Natural killer cell treated with Interleukin-12 subunit alpha and Interleukin-12 subunit beta and Interleukin-15 and Interleukin-18, amount 100 ng/mL, for 72 hours (primary cell): ENCODE results near the gene FNIP1. TPM values are rescaled to one million over a fixed set of nuclear protein-coding genes. Genes with fewer than 3 reads are reported as not detected.

Experiments
- ATAC-seq, 2 donors: fragments of 150-1000 bp; cut with Tn5 transposase in 1 of 2; sonication (Bioruptor Pico), chemical (Tn5 transposase) in 1 of 2; 2 replicates each; pipeline ENCODE4 v1.10.0; 2021
- DNase-seq: peaks from one replicate; pipeline ENCODE4 v3.0.0; 2022; ENCODE audit warnings: low spot score
- H3K27ac Mint-ChIP-seq, 2 donors: 1 replicate in 1 of 2; 2 replicates in 1 of 2; pipeline ENCODE4 v1.8.0; 2022; ENCODE audit warnings: mixed read lengths in 2 of 2, mild to moderate bottlenecking in 1 of 2, moderate library complexity in 1 of 2
- H3K27me3 Mint-ChIP-seq, 2 donors: 1 replicate in 1 of 2; 2 replicates in 1 of 2; pipeline ENCODE4 v1.8.0; 2022; ENCODE audit warnings: mixed read lengths in 2 of 2
- H3K36me3 Mint-ChIP-seq: one replicate; pipeline ENCODE4 v1.8.0; 2022; ENCODE audit warnings: mixed read lengths
- H3K4me1 Mint-ChIP-seq, 2 donors: 1 replicate in 1 of 2; 2 replicates in 1 of 2; pipeline ENCODE4 v1.8.0; 2022; ENCODE audit warnings: low read depth in 2 of 2, mixed read lengths in 2 of 2, mild to moderate bottlenecking in 1 of 2
- H3K4me3 Mint-ChIP-seq: one replicate; pipeline ENCODE4 v1.8.0; 2022; ENCODE audit warnings: mixed read lengths
- H3K9me3 Mint-ChIP-seq: 2 replicates; pipeline ENCODE4 v1.8.0; 2022; ENCODE audit warnings: mixed read lengths
- total RNA-seq, 2 donors: library from RNA; stranded (reverse); gene quantifications; one replicate each; pipeline ENCODE4 v1.2.3, GENCODE V29; 2022

The FNIP1 gene
- total RNA-seq, 2 donors from 2014 or later: 27.5 to 27.7 TPM

GRCh38 chr5:131776450-131776849 is 20.4 kb downstream of the FNIP1 start:
- no peaks in the 10 kb centered on the region for H3K36me3 Mint-ChIP-seq
- ATAC-seq (no peak), DNase-seq (no peak)
- peaks cover 17 to 20% of the 10 kb centered on the region in 2 donors for H3K4me1 Mint-ChIP-seq
- H3K27ac Mint-ChIP-seq: no peak overlapping the region
- H3K27me3 Mint-ChIP-seq: no peaks in the 10 kb centered on the region
- H3K9me3 Mint-ChIP-seq: no peaks in the 10 kb centered on the region
- H3K4me3 Mint-ChIP-seq: no peak overlapping the region

DNA sequence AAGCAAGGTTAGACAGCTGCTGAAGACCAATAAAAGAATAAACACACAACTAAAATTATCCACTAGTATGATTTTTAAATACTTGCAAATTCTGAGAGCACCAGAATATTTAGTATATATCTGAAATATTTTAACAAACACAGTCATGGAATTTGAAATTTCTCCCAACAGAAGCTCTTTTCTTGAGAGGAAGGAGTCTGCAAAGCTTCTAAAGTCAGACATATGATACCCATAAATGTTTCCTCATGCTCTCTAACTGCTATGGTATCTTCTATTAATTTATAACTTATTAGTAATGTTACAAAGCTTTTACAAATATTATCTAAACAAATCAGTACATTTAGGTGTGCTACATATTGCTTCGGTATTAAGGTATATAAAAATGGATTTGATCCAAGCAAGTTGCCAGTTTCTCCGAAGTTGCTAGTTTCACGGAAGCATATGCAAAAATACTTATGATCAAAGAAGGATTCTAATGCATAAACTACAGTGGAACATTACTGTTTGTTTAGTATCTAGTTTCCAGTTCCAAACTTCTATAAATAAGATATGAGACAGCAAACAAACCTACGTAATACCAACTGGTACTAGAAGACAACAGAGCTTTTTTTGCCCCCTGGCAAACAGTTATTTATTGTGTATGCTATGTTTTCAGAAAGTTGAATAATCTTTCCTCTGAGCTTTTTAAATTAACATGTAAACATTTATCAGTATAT is 22.0 kb downstream of the FNIP1 start:
- ATAC-seq (no peak), DNase-seq (no peak)
- Mint-ChIP-seq H3K27me3 (no peaks in the 10 kb centered on the region), H3K9me3 (no peaks in the 10 kb centered on the region), H3K4me3 (no peak overlapping the region), H3K27ac (no peak overlapping the region), H3K4me1 (peaks cover 10 to 21% of the 10 kb centered on the region in 2 donors), H3K36me3 (no peaks in the 10 kb centered on the region)

- Mint-ChIP-seq H3K27me3 (no peaks in the 10 kb centered on the region), H3K4me3 (no peak overlapping the region), H3K27ac (no peak overlapping the region), H3K36me3 (no peaks in the 10 kb centered on the region), H3K4me1 (peaks cover 10 to 27% of the 10 kb centered on the region in 2 donors), H3K9me3 (no peaks in the 10 kb centered on the region)
- DNase-seq: no peak
- no peak for ATAC-seq
These were observed 23.0 kb downstream of the FNIP1 start for GRCh38 chr5:131773805-131774204.

DNA sequence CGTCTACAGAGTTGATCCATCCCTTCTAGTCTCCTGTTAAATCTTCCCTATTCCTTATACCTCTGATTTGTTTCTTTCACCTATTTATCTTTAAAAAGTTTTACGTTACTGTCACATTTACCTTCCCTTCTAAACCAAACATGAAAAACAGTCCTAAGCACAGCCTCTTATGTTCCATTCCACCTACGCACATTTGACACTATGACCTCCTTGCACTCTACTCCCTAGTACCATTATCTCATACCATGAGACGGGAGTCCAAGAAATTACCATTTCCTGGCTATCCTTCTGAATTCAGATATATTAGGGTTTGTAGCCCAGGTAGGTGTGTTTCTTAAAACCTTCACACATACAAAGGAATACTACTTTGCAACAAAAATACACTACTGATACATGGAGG is 25.1 kb downstream of the FNIP1 start:
- Mint-ChIP-seq H3K27me3 (no peaks in the 10 kb centered on the region), H3K36me3 (no peaks in the 10 kb centered on the region), H3K4me1 (peaks cover 4 to 23% of the 10 kb centered on the region in 2 donors), H3K27ac (no peak overlapping the region), H3K9me3 (no peaks in the 10 kb centered on the region), H3K4me3 (no peak overlapping the region)
- ATAC-seq (no peak), DNase-seq (no peak)

GRCh38 chr5:131769961-131770360 is 26.9 kb downstream of the FNIP1 start:
- no peak for ATAC-seq

GRCh38 chr5:131769336-131769735 is 27.5 kb downstream of the FNIP1 start:
- Mint-ChIP-seq H3K27ac (no peak overlapping the region), H3K36me3 (no peaks in the 10 kb centered on the region), H3K4me3 (no peak overlapping the region), H3K4me1 (peaks cover 13 to 33% of the 10 kb centered on the region in 2 donors), H3K27me3 (no peaks in the 10 kb centered on the region), H3K9me3 (no peaks in the 10 kb centered on the region)
- ATAC-seq: no peak
- no peak for DNase-seq

More at GRCh38 chr5:131769961-131770360, 26.9 kb downstream of the FNIP1 start:
- H3K9me3 Mint-ChIP-seq: no peaks in the 10 kb centered on the region
- H3K36me3 Mint-ChIP-seq: no peaks in the 10 kb centered on the region
- no peaks in the 10 kb centered on the region for H3K27me3 Mint-ChIP-seq
- no peak overlapping the region for H3K4me3 Mint-ChIP-seq
- peaks cover 13 to 32% of the 10 kb centered on the region in 2 donors for H3K4me1 Mint-ChIP-seq
- DNase-seq: no peak
- no peak overlapping the region for H3K27ac Mint-ChIP-seq

DNA sequence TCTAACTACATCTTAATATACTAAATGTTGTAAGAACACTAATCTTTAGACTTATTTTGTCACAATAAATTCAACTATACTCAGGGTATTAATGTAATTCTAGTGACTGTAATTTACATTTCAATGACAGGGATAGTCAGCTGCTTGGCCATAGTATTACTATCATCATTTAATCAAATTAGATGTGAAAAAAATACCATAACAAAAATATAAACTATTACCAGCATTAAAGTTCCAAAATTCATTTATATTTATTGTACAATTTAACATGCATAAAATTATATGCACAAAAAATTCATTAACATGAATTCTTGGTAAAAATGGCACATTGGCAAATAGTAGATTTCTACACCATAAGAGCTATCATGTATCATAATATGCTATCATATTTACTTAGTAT is 28.9 kb downstream of the FNIP1 start:
- Mint-ChIP-seq H3K27ac (no peak overlapping the region), H3K4me3 (no peak overlapping the region), H3K27me3 (no peaks in the 10 kb centered on the region), H3K4me1 (peaks cover 13 to 34% of the 10 kb centered on the region in 2 donors), H3K36me3 (no peaks in the 10 kb centered on the region), H3K9me3 (no peaks in the 10 kb centered on the region)
- ATAC-seq (no peak), DNase-seq (no peak)

DNA sequence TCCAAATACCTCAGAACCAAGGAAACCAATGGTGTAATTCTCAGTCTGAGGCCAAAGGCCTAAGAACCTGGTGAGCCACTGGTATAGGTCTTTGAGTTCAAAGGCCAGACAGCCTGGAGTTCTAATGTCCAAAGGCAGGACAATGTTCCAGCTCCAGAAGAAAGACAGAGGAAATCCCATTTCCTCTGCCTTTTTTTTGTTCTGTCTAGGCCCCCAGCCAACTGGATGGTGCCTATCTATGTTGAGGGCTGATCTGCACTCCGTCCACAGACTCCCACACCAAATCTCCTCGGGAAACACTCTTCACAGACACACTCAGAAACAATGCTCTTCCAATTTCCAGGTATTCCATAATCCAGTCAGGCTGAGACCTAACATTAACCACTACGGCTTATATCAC is 30.1 kb downstream of the FNIP1 start:
- Mint-ChIP-seq H3K4me3 (no peak overlapping the region), H3K4me1 (peaks cover 18 to 42% of the 10 kb centered on the region in 2 donors), H3K36me3 (no peaks in the 10 kb centered on the region), H3K27ac (no peak overlapping the region), H3K27me3 (no peaks in the 10 kb centered on the region), H3K9me3 (peaks cover 3% of the 10 kb centered on the region)
- ATAC-seq (no peak), DNase-seq (no peak)

GRCh38 chr5:131765261-131765660 is 31.6 kb downstream of the FNIP1 start:
- peaks cover 3% of the 10 kb centered on the region for H3K9me3 Mint-ChIP-seq
- no peaks in the 10 kb centered on the region for H3K27me3 Mint-ChIP-seq
- H3K36me3 Mint-ChIP-seq: no peaks in the 10 kb centered on the region
- DNase-seq (no peak), ATAC-seq (no peak)
- H3K27ac Mint-ChIP-seq: no peak overlapping the region
- no peak overlapping the region for H3K4me3 Mint-ChIP-seq
- peaks cover 27 to 46% of the 10 kb centered on the region in 2 donors for H3K4me1 Mint-ChIP-seq

DNA sequence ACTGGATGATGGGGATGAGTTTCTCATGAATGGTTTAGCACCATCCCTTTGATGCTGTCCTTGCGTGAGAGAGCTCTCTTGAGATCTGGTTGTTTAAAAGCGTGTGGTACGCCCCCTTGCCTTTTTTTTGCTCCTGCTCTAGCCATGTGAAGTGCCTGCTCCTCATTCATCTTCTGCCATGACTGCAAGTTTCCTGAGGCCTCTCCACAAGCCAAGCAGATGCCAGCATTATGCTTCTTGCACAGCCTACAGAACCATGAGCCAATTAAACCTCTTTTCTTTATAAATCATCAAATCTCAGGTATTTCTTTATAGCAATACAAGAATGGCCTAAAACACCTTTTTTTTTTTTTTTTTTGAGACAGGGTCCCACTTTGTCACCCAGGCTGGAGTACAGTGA is 32.8 kb downstream of the FNIP1 start:
- no peak overlapping the region for H3K27ac Mint-ChIP-seq
- ATAC-seq (no peak), DNase-seq (no peak)
- H3K9me3 Mint-ChIP-seq: peaks cover 3% of the 10 kb centered on the region
- H3K4me3 Mint-ChIP-seq: no peak overlapping the region
- no peaks in the 10 kb centered on the region for H3K36me3 Mint-ChIP-seq
- H3K4me1 Mint-ChIP-seq: peaks cover 36 to 43% of the 10 kb centered on the region in 2 donors
- H3K27me3 Mint-ChIP-seq: no peaks in the 10 kb centered on the region

- no peak overlapping the region for H3K27ac Mint-ChIP-seq
- H3K27me3 Mint-ChIP-seq: no peaks in the 10 kb centered on the region
- H3K4me3 Mint-ChIP-seq: no peak overlapping the region
- peaks cover 3% of the 10 kb centered on the region for H3K9me3 Mint-ChIP-seq
- H3K36me3 Mint-ChIP-seq: no peaks in the 10 kb centered on the region
- ATAC-seq (no peak), DNase-seq (no peak)
- peaks cover 34 to 41% of the 10 kb centered on the region in 2 donors for H3K4me1 Mint-ChIP-seq
These were observed 36.0 kb downstream of the FNIP1 start for GRCh38 chr5:131760793-131761192.

GRCh38 chr5:131759704-131760103 is 37.1 kb downstream of the FNIP1 start:
- H3K4me3 Mint-ChIP-seq: no peak overlapping the region
- peaks cover 3% of the 10 kb centered on the region for H3K9me3 Mint-ChIP-seq
- H3K36me3 Mint-ChIP-seq: no peaks in the 10 kb centered on the region
- peaks cover 34 to 37% of the 10 kb centered on the region in 2 donors for H3K4me1 Mint-ChIP-seq
- no peak for ATAC-seq
- H3K27ac Mint-ChIP-seq: no peak overlapping the region
- DNase-seq: no peak
- no peaks in the 10 kb centered on the region for H3K27me3 Mint-ChIP-seq

GRCh38 chr5:131758520-131758900 is 38.3 kb downstream of the FNIP1 start:
- no peak for DNase-seq
- peaks cover 3% of the 10 kb centered on the region for H3K9me3 Mint-ChIP-seq
- H3K27ac Mint-ChIP-seq: peak overlapping the region in 1 of 2 donors; percentile 7
- no peaks in the 10 kb centered on the region for H3K36me3 Mint-ChIP-seq
- H3K4me1 Mint-ChIP-seq: peaks cover 39 to 41% of the 10 kb centered on the region in 2 donors
- ATAC-seq: no peak
- no peak overlapping the region for H3K4me3 Mint-ChIP-seq
- no peaks in the 10 kb centered on the region for H3K27me3 Mint-ChIP-seq

GRCh38 chr5:131757830-131758519 is 38.8 kb downstream of the FNIP1 start:
- Mint-ChIP-seq H3K4me3 (no peak overlapping the region), H3K36me3 (no peaks in the 10 kb centered on the region), H3K27ac (peak overlapping the region in 1 of 2 donors; percentile 7), H3K4me1 (peaks cover 39 to 41% of the 10 kb centered on the region in 2 donors), H3K27me3 (no peaks in the 10 kb centered on the region), H3K9me3 (peaks cover 3% of the 10 kb centered on the region)
- ATAC-seq (no peak), DNase-seq (no peak)
